Measurements from ENCODE around the gene MARCHF5.

The MARCHF5 gene

DNA sequence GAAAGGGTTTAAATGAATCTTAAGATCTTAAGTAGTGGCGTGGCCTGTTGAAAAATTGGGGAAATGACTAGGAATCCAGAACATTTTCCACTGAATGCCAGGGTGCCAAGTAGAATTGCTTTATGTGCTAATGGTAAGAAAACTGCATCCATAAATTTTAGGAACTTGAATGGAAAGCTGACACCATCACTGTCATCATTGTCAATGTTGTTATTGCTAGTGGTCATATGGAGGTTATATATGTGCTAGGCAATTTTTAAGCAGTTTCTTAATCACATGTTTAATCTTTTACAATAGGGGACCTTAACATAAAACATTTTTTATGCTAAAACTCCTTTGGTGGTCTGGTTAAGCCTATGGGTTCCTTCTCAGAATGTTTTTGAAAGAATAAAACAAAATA lies 13.1 kb downstream of the MARCHF5 start:
- TF ChIP-seq, protein P1, sequence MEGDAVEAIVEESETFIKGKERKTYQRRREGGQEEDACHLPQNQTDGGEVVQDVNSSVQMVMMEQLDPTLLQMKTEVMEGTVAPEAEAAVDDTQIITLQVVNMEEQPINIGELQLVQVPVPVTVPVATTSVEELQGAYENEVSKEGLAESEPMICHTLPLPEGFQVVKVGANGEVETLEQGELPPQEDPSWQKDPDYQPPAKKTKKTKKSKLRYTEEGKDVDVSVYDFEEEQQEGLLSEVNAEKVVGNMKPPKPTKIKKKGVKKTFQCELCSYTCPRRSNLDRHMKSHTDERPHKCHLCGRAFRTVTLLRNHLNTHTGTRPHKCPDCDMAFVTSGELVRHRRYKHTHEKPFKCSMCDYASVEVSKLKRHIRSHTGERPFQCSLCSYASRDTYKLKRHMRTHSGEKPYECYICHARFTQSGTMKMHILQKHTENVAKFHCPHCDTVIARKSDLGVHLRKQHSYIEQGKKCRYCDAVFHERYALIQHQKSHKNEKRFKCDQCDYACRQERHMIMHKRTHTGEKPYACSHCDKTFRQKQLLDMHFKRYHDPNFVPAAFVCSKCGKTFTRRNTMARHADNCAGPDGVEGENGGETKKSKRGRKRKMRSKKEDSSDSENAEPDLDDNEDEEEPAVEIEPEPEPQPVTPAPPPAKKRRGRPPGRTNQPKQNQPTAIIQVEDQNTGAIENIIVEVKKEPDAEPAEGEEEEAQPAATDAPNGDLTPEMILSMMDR (IDR thresholded peaks at IDR 0.05; ENCODE audit: insufficient read depth, low read depth, low read length, missing control alignments): no peak
- no peak overlapping the region for H3K4me3 ChIP-seq (ENCODE audit: low read length)
- no peak for DNase-seq (ENCODE audit: low read depth)

GRCh38 chr10:92305133-92306072 lies 14.4 kb downstream of the MARCHF5 start:
- H3K4me3 ChIP-seq (ENCODE audit: low read length): no peak overlapping the region
- TF ChIP-seq, protein P1 (IDR thresholded peaks at IDR 0.05; ENCODE audit: insufficient read depth, low read depth, low read length, missing control alignments): no peak
- DNase-seq (ENCODE audit: low read depth): no peak

DNA sequence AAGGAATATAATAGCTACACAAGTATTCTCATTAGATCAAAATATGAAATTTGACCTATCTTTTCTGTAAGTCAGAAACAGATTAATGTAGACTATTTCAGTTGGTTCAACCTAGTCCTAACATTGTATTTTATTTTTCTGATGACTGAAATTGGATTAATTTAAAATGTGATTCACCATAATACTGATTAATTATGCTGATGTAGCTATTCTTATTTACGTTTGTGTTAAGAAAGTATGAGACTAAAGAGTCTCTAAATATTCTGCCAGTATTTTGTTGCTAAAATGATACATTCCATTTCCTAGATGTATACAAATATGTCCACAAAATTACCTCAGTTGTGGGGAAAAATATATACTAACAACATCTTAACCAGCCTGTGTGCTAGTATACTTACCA lies 18.3 kb downstream of the MARCHF5 start:
- H3K4me3 ChIP-seq (ENCODE audit: low read length): no peak overlapping the region
- TF ChIP-seq, protein P1 (IDR thresholded peaks at IDR 0.05; ENCODE audit: insufficient read depth, low read depth, low read length, missing control alignments): no peak
- no peak for DNase-seq (ENCODE audit: low read depth)

- no peak overlapping the region for H3K4me3 ChIP-seq (ENCODE audit: low read length)
- TF ChIP-seq, protein P1 (IDR thresholded peaks at IDR 0.05; ENCODE audit: insufficient read depth, low read depth, low read length, missing control alignments): no peak
- DNase-seq (ENCODE audit: low read depth): no peak
Observed at GRCh38 chr10:92313750-92314149, 22.8 kb downstream of the MARCHF5 start.

- TF ChIP-seq, protein P1 (IDR thresholded peaks at IDR 0.05; ENCODE audit: insufficient read depth, low read depth, low read length, missing control alignments): no peak
- no peak for DNase-seq (ENCODE audit: low read depth)
- no peak overlapping the region for H3K4me3 ChIP-seq (ENCODE audit: low read length)
Observed at GRCh38 chr10:92316610-92317009, 25.6 kb downstream of the MARCHF5 start.

DNA sequence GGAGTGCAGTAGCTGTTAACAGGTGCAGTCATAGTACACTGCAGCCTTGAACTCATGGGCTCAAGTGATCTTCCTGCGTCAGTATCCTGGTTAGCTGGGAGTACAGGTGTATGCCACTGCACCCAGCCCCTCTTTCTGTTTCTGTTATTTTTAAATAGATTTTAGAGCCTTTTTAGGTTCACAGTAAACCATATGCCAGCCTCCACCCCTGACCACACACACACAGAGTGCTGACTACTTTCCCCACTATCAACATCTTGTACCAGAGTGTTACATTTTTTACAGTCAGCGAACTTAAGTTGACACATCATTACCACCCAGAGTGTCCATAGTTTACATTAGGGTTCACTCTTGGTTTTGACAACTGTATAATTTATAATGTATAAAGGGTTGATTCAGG lies 32.1 kb downstream of the MARCHF5 start:
- H3K4me3 ChIP-seq (ENCODE audit: low read length): no peak overlapping the region
- TF ChIP-seq, protein P1 (IDR thresholded peaks at IDR 0.05; ENCODE audit: insufficient read depth, low read depth, low read length, missing control alignments): no peak
- DNase-seq (ENCODE audit: low read depth): no peak
